Inflammatory macrophage (primary cell): Measurements from ENCODE around the gene TDRD10.

Source experiments
- DNase-seq, 2 donors: peaks; one replicate each; pipeline ENCODE4 v3.0.0-alpha.2; 2020 to 2022

The TDRD10 gene

DNA sequence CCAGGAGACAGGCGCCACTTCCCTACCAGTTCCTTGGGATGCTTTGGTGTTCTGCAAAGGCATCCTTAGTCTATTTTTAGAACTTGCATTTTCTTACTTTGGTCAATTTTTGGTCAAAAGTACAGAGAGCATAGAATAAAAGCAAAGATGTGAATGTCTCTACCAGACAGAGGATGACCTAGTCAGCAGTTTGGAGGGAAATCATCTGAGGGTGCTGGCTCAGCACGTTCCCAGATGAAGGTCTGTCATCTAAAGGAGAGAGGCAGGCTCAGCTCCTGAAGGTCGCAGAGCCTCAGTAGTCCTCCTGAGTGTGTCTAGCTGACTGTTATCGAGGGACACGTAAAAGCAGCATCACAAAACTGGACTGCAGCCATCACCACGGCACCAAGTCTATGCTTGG is 80.9 kb downstream of the TDRD10 start:
- no peak for DNase-seq

GRCh38 chr1:154583773-154584172 is 81.8 kb downstream of the TDRD10 start:
- no peak for DNase-seq

DNA sequence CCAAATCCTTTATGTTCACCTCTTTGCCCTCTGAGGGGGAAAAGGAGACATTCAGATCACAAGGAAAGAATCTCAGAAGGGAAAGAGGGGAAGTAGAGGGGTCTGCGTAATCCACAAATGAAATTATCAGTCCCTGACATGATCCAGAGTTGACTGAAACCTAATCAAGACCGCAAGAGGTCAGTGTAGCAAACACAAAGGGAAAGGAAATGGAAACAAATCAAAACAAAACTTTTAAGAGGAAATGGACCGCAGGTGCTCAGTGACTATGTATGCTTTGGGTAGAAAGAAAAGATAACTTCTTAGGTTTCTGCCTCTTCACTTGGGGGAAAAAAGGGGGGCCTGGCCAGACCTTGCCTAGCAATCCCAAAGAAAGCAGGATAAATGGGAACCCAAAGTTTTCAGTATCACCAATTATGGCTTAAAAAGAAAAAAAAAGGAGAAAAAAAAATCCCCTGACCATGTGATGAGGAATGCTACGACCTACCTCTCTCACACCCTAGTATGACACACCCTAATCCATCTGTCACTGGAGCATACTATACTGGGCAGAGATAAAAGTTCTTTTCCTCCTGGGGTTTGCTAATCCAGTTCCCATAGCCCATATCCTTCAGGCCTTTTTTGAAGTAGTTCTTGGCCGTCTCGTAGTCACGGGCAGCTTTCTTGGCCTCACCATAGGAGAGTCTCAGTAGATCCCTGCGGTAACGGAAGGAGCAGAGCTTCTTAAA is 82.4 kb downstream of the TDRD10 start:
- DNase-seq, result no peak

GRCh38 chr1:154586231-154586630 is 84.2 kb downstream of the TDRD10 start:
- no peak for DNase-seq

DNA sequence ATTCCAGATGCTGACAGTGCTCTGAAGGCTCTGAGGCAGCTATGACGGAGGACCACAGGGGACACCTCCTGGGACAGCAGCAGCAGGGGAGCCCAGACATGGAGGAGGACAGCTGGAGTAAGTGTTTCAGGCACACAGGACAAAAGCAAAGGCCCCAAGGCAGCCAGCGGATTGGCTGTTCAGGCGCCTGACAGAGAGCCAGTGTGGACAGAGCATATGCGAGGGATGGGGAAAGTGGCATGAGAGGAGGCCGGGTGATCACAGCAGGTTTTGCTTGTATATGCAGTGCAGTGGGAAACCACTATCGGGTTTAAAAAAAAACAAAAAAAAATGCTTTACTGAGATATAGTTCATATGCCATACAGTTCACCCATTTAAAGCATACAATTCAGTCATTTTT is 84.6 kb downstream of the TDRD10 start:
- no peak for DNase-seq

GRCh38 chr1:154589780-154590179 is 87.8 kb downstream of the TDRD10 start:
- DNase-seq, result no peak

DNA sequence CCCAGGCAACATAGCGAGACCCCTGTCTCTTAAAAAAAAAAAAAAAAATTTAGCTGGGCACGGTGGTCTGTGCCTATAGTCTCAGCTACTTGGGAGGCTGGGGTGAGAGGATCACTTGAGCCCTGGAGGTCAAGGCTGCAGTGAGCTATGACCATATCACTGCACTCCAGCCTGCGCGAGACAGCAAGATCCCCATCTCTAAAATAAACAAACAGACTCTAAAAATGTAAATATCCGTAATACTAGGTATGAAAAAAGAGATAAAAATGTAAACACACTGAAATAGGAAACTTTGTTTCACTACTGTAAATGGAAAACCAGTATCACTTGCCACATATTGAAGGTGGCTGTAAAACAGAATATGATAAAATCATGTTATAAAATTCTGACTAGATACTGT is 88.7 kb downstream of the TDRD10 start:
- DNase-seq, result no peak

GRCh38 chr1:154591206-154591605 is 89.2 kb downstream of the TDRD10 start:
- DNase-seq, result no peak

GRCh38 chr1:154593390-154593789 is 91.4 kb downstream of the TDRD10 start:
- DNase-seq, result no peak

- DNase-seq, result no peak
Measured at GRCh38 chr1:154594811-154595210, 92.8 kb downstream of the TDRD10 start.

GRCh38 chr1:154595621-154596020 is 93.6 kb downstream of the TDRD10 start:
- DNase-seq, result no peak
